SK-N-SH (cell line): ENCODE results near the gene PLOD2.

Experiments used
- CTCF ChIP-seq: fragments of 200-600 bp; sonication (generic); IDR thresholded peaks from 2 replicates; pipeline ENCODE4 v1.6.1; 2017; ENCODE audit warnings: antibody characterized with exemption, mild to moderate bottlenecking, moderate library complexity
- ELF1 ChIP-seq: IDR thresholded peaks from 2 replicates; pipeline ENCODE4 v1.4.0; 2012
- JUND ChIP-seq: IDR thresholded peaks from 2 replicates; pipeline ENCODE4 v1.4.0; 2012
- PBX3 ChIP-seq: IDR thresholded peaks from 2 replicates; pipeline ENCODE4; 2012
- POLR2AphosphoS5 ChIP-seq: IDR thresholded peaks from 2 replicates; pipeline ENCODE4 v1.6.1; 2012; ENCODE audit warnings: low read depth, low read length
- RAD21 ChIP-seq: IDR thresholded peaks from 2 replicates; pipeline ENCODE4 v1.6.1; 2012; ENCODE audit warnings: mild to moderate bottlenecking, low read length
- RCOR1 ChIP-seq: fragments of 150-350 bp; IDR thresholded peaks from 2 replicates; pipeline ENCODE4 v1.6.1; 2017; ENCODE audit warnings: antibody characterized with exemption, low read length
- REST ChIP-seq: IDR thresholded peaks from 2 replicates; pipeline ENCODE4 v1.6.1; 2012; ENCODE audit warnings: mild to moderate bottlenecking, low read depth, low read length, moderate library complexity
- RFX5 ChIP-seq: IDR thresholded peaks from 2 replicates; pipeline ENCODE4 v1.6.1; 2012; ENCODE audit warnings: mild to moderate bottlenecking, improper control_type of control experiment, low read length
- RXRA ChIP-seq: IDR thresholded peaks from 2 replicates; pipeline ENCODE4 v1.4.0; 2012; ENCODE audit warnings: low read depth, mild to moderate bottlenecking, borderline replicate concordance
- TCF12 ChIP-seq: IDR thresholded peaks from 2 replicates; pipeline ENCODE4 v1.4.0; 2012
- YY1 ChIP-seq: IDR thresholded peaks from 2 replicates; pipeline ENCODE4 v1.4.0; 2012; ENCODE audit warnings: low read depth, mild to moderate bottlenecking

- TF ChIP-seq JUND (no peak), CTCF (no peak), RAD21 (no peak), REST (no peak), POLR2AphosphoS5 (no peak), YY1 (no peak), PBX3 (no peak), ELF1 (no peak), RXRA (no peak), TCF12 (no peak), RCOR1 (no peak), RFX5 (no peak)
Measured at GRCh38 chr3:146195030-146195429, 34.0 kb upstream of the PLOD2 start.
